Measurements from ENCODE around the gene KSR1. TPM values are rescaled to one million over a fixed set of nuclear protein-coding genes. Genes with fewer than 3 reads are reported as not detected.

KSR1 gene
- total RNA-seq, 1 experiment from 2014 or later: 41.7 TPM

GRCh38 chr17:27543464-27543856 is 87.2 kb downstream of the KSR1 start:
- CTCF ChIA-PET: no interaction called here
- Histone ChIP-seq H3K36me3 (ENCODE audit: insufficient read depth, low read length, poor library complexity, severe bottlenecking) (no peaks in the 10 kb centered on the region), H3K27me3 (replicated peaks; ENCODE audit: insufficient read depth, low read depth, low read length, poor library complexity) (no peaks in the 10 kb centered on the region), H3K4me1 (ENCODE audit: insufficient read depth, low read length, poor library complexity, severe bottlenecking) (peaks cover 3% of the 10 kb centered on the region), H3K4me3 (ENCODE audit: low read depth, low read length, poor library complexity, severe bottlenecking) (no peak overlapping the region), H3K27ac (ENCODE audit: low read depth, low read length, poor library complexity, severe bottlenecking) (no peak overlapping the region), H3K9me3 (ENCODE audit: low read depth, low read length, poor library complexity, severe bottlenecking) (no peaks in the 10 kb centered on the region)
- no TSS peak for BruUV-seq (replicated peaks)
- no peak for DNase-seq (ENCODE audit: low spot score)
- TF ChIP-seq EZH2 (IDR thresholded peaks at IDR 0.05; ENCODE audit: borderline replicate concordance, low read depth, low read length, poor library complexity, severe bottlenecking): no peak
- TF ChIP-seq CTCF (conservative IDR thresholded peaks at IDR 0.05; ENCODE audit: low read depth, low read length): no peak
- POLR2A ChIA-PET (ENCODE audit: low non-redundant PET): no interaction called here
- intact Hi-C loops (cut with micrococcal nuclease; ENCODE audit: unreplicated experiment): loop anchor here (10.0 kb wide), 1 partner anchor 51 kb away; no protein-coding TSS in a partner anchor

GRCh38 chr17:27543958-27544349 is 87.7 kb downstream of the KSR1 start:
- H3K9me3 ChIP-seq (ENCODE audit: low read depth, low read length, poor library complexity, severe bottlenecking): no peaks in the 10 kb centered on the region
- H3K27me3 ChIP-seq (replicated peaks; ENCODE audit: insufficient read depth, low read depth, low read length, poor library complexity): no peaks in the 10 kb centered on the region
- ChIA-PET CTCF (no interaction called here), POLR2A (ENCODE audit: low non-redundant PET) (no interaction called here)
- no peak overlapping the region for H3K27ac ChIP-seq (ENCODE audit: low read depth, low read length, poor library complexity, severe bottlenecking)
- intact Hi-C loops (cut with micrococcal nuclease; ENCODE audit: unreplicated experiment): loop anchor here (10.0 kb wide), 1 partner anchor 51 kb away; no protein-coding TSS in a partner anchor
- no peak for DNase-seq (ENCODE audit: low spot score)
- H3K36me3 ChIP-seq (ENCODE audit: insufficient read depth, low read length, poor library complexity, severe bottlenecking): no peaks in the 10 kb centered on the region
- BruUV-seq (replicated peaks): no TSS peak
- TF ChIP-seq CTCF (conservative IDR thresholded peaks at IDR 0.05; ENCODE audit: low read depth, low read length): no peak
- no peak for TF ChIP-seq EZH2 (IDR thresholded peaks at IDR 0.05; ENCODE audit: borderline replicate concordance, low read depth, low read length, poor library complexity, severe bottlenecking)
- peaks cover 3% of the 10 kb centered on the region for H3K4me1 ChIP-seq (ENCODE audit: insufficient read depth, low read length, poor library complexity, severe bottlenecking)
- no peak overlapping the region for H3K4me3 ChIP-seq (ENCODE audit: low read depth, low read length, poor library complexity, severe bottlenecking)

GRCh38 chr17:27544350-27545131 is 88.3 kb downstream of the KSR1 start:
- no TSS peak for BruUV-seq (replicated peaks)
- no peaks in the 10 kb centered on the region for H3K27me3 ChIP-seq (replicated peaks; ENCODE audit: insufficient read depth, low read depth, low read length, poor library complexity)
- DNase-seq (ENCODE audit: low spot score): no peak
- intact Hi-C loops (cut with micrococcal nuclease; ENCODE audit: unreplicated experiment): loop anchor here (10.0 kb wide), 1 partner anchor 50 kb away; no protein-coding TSS in a partner anchor
- no peaks in the 10 kb centered on the region for H3K36me3 ChIP-seq (ENCODE audit: insufficient read depth, low read length, poor library complexity, severe bottlenecking)
- H3K4me3 ChIP-seq (ENCODE audit: low read depth, low read length, poor library complexity, severe bottlenecking): no peak overlapping the region
- POLR2A ChIA-PET (ENCODE audit: low non-redundant PET): no interaction called here
- CTCF ChIA-PET: no interaction called here
- H3K4me1 ChIP-seq (ENCODE audit: insufficient read depth, low read length, poor library complexity, severe bottlenecking): peaks cover 3% of the 10 kb centered on the region
- H3K27ac ChIP-seq (ENCODE audit: low read depth, low read length, poor library complexity, severe bottlenecking): no peak overlapping the region
- H3K9me3 ChIP-seq (ENCODE audit: low read depth, low read length, poor library complexity, severe bottlenecking): no peaks in the 10 kb centered on the region
- TF ChIP-seq EZH2 (IDR thresholded peaks at IDR 0.05; ENCODE audit: borderline replicate concordance, low read depth, low read length, poor library complexity, severe bottlenecking) (no peak), CTCF (conservative IDR thresholded peaks at IDR 0.05; ENCODE audit: low read depth, low read length) (no peak)
